ENCODE measurements around the gene CDH16.

The CDH16 gene

DNA sequence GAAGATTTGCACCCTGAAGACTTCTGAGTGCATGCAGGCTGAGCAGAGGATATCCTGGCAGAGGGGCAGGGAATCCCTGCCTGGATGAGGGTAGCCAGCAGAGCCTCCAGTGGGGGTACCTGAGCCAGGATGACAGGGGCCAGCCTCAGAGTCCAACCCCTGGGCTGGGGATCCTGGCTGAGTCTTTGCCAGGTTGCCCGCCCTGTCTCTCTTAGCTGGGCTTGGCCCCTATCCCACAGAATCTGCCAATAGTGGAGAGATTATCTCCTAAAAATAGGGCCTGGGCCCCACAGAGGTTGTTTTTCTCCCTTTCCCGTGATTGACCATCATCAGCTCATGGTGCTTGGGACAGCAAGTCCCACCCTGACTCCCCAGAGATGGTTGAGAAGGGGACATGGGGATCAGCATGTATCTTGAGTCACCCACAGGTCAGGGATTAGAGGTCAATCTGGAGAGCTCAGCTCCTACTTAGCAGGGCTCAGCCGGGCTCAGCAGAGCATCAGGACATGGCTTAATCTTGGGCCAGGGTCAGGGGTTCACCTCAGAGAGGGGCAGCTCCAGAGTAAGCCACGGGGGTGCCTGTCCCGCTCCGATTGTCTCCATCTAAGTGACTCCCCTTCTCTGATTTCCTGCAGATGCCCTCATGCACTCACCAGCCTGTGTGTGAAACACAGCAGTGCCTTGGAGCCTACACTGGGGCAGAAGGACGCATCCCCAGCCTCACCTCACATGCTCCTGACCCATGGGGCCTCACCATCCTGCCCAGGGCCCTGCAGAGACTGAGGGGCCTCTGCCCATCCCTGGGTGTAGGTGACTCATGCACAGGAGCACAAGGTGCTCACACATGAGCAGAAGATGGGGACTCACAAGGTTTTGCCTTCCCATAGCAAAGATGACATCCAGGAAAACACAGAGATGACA, 11.5 kb downstream of the CDH16 start:
- no peak for FAIRE-seq
- TF ChIP-seq PAX5 (IDR thresholded peaks at IDR 0.05; ENCODE audit: insufficient read depth, low read length, severe bottlenecking), result no peak
- TF ChIP-seq POLR2A (IDR thresholded peaks at IDR 0.05; ENCODE audit: low read depth, low read length), result no peak
- no peak for TF ChIP-seq TAF1 (IDR thresholded peaks at IDR 0.05; ENCODE audit: low read depth, low read length)
- no peak for TF ChIP-seq POU2F2 (IDR thresholded peaks at IDR 0.05; ENCODE audit: low read depth, low read length)
- TF ChIP-seq SPI1 (IDR thresholded peaks at IDR 0.05; ENCODE audit: low read depth, low read length), result no peak
- TF ChIP-seq POLR2AphosphoS5 (IDR thresholded peaks at IDR 0.05; ENCODE audit: low read depth, low read length), result no peak
- no peak for DNase-seq (ENCODE audit: insufficient read length, low spot score)

DNA sequence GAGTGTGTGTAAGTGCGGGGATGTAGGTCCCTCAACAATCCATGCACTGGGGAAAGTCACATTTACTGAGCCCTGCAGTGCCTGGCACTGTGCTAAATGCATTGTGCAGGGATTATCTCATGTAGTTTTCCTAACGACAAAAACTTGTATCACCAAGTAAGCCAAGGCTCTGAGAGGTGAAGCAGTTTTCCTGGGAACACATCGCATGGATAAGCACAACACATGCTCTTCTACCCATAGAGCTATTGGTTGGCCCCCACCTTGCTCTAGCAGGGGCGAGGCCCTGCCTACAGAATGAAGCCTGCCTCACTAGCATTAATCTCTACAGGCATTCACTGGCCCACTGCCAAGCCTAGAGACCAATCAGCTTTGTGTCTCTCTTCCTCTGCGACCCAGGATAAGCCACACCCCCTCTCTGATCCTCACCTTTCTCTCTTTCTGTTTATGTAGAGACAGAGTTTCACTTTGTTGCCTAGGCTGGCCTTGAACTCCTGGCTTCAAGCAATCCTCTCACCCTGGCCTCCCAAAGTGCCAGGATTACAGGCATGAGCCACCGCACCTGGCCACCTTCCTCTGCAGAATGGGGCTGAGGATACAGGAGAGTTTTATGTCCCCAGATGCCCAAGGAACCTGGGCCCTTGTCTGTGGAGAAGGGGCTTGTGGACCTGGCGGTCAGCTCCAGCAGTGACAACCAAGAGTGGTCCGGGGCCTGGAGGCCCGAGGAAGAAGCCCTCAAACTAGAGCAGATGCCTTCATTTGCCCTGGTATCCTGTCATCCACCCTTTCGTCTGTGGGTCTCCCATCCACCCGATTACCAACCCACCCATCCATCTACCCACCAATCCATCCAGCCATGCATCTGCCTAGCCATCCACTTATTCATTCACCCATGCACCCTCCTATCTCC, 12.8 kb downstream of the CDH16 start:
- DNase-seq (ENCODE audit: insufficient read length, low spot score) (peak; percentile 58), FAIRE-seq (peak; percentile 51)
- TF ChIP-seq TAF1 (IDR thresholded peaks at IDR 0.05; ENCODE audit: low read depth, low read length), result no peak
- TF ChIP-seq POLR2A (IDR thresholded peaks at IDR 0.05; ENCODE audit: low read depth, low read length), result no peak
- TF ChIP-seq PAX5 (IDR thresholded peaks at IDR 0.05; ENCODE audit: insufficient read depth, low read length, severe bottlenecking), result no peak
- TF ChIP-seq SPI1 (IDR thresholded peaks at IDR 0.05; ENCODE audit: low read depth, low read length), result no peak
- TF ChIP-seq POLR2AphosphoS5 (IDR thresholded peaks at IDR 0.05; ENCODE audit: low read depth, low read length), result no peak
- TF ChIP-seq POU2F2 (IDR thresholded peaks at IDR 0.05; ENCODE audit: low read depth, low read length), result no peak

DNA sequence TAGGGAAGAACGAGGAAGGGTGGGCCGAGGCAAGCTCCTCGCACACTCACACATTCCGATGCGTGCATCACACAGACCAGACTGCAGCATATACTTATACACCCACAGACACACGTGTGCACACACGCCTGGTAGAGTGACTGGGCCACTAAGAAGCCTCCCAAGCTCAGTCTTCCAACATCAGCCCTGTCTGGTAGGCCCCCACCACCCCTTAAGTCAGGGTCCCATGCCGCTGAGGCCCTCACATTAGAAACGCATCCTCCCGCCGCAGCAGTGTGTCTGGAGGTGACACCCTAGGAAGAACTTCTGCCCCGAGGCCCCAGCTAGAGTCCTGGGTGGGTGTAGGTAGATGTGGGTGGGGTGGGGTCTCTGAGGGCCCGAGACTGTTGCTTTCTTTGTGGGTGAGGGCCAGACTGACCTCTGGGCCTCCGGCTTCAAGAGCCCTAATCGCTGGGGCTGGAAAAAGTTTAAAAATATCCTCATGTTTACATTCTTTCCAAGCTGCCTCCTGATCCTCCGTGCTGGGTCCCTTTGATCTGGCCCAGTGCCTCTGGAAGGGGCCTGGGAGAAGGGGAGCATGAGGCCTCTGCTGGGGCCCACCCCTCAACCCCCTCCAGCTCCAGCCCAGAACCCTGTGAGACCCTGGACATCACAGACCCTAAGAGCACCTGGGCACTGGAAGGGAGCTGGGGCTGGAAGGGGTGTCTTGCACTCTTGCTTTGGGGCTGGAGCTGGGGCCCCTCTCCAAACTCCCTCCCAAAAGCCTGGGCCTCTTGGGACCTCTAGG, 13.6 kb downstream of the CDH16 start:
- TF ChIP-seq POLR2AphosphoS5 (IDR thresholded peaks at IDR 0.05; ENCODE audit: low read depth, low read length) (no peak), PAX5 (IDR thresholded peaks at IDR 0.05; ENCODE audit: insufficient read depth, low read length, severe bottlenecking) (no peak), POU2F2 (IDR thresholded peaks at IDR 0.05; ENCODE audit: low read depth, low read length) (no peak), SPI1 (IDR thresholded peaks at IDR 0.05; ENCODE audit: low read depth, low read length) (no peak), TAF1 (IDR thresholded peaks at IDR 0.05; ENCODE audit: low read depth, low read length) (no peak)
- FAIRE-seq, result no peak
- DNase-seq (ENCODE audit: insufficient read length, low spot score), result peak; percentile 11

DNA sequence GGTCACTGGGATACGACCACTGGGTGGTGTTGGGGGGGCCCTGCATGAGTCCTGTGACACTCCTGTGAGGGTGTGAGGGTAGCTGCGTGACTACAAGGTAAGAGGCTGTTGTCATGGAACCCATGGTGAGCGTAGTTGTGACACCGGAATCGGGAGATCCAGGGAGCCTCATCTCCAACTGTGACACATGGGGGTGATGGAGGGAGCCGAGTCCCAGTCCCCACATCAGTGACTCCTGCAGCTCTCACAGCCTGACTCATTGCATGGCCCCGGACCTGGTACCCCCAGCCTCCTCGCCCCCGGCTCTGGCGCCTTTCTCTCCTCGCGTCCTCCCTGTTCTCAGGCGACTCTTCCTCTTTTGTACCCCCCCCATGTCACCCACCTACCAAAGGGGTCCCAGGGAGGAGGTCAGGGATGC, 14.2 kb downstream of the CDH16 start:
- no peak for TF ChIP-seq SPI1 (IDR thresholded peaks at IDR 0.05; ENCODE audit: low read depth, low read length)
- TF ChIP-seq POLR2A (IDR thresholded peaks at IDR 0.05; ENCODE audit: low read depth, low read length), result no peak
- no peak for TF ChIP-seq PAX5 (IDR thresholded peaks at IDR 0.05; ENCODE audit: insufficient read depth, low read length, severe bottlenecking)
- no peak for TF ChIP-seq POU2F2 (IDR thresholded peaks at IDR 0.05; ENCODE audit: low read depth, low read length)
- FAIRE-seq (no peak), DNase-seq (ENCODE audit: insufficient read length, low spot score) (peak; percentile 7)

DNA sequence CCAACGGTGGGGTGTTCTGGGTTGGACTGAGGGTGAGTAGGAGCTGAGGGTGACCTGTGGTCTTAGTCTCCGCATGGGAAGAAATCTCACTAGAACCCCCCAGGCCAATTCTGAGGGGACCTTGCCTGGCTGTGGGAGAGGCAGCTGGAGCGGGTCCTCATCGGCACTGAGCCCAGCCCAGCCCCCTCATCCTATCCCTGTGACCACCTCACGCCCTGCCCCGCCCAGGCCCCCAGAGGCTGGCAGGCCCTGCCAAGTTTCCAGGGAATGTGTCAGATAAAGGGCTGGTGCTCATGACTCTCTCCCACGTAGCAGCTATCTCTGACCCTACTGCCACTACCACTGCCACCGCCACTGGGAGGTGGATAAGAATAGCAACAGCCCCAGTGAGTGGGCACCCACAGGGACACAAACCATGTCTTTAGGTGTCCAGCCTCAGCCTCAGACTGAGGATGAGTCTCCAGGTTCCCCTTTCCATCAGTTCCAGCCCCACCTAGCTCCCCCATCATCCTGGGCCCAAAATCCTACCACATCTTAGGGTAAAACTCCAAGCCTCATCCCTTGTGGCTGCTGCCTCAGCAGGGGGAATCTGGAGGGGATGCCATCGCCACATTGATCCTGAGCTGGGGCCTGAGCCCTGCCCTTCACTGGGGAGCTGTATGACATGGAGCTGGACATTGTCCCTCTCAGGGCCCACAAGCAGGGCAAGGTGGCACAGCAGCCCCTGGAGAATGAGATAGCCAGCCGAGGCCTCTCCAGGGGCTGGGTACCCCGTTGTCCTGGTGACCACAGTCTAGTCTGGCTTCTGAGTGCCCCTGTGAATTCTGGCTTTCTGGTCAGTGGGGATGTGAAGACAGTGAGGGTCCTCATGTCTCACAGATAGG, 14.9 kb downstream of the CDH16 start:
- DNase-seq (ENCODE audit: insufficient read length, low spot score), result peak; percentile 6
- TF ChIP-seq TAF1 (IDR thresholded peaks at IDR 0.05; ENCODE audit: low read depth, low read length) (no peak), PAX5 (IDR thresholded peaks at IDR 0.05; ENCODE audit: insufficient read depth, low read length, severe bottlenecking) (no peak), SPI1 (IDR thresholded peaks at IDR 0.05; ENCODE audit: low read depth, low read length) (no peak), POLR2A (IDR thresholded peaks at IDR 0.05; ENCODE audit: low read depth, low read length) (no peak), POU2F2 (IDR thresholded peaks at IDR 0.05; ENCODE audit: low read depth, low read length) (no peak), POLR2AphosphoS5 (IDR thresholded peaks at IDR 0.05; ENCODE audit: low read depth, low read length) (no peak)
- FAIRE-seq, result no peak

DNA sequence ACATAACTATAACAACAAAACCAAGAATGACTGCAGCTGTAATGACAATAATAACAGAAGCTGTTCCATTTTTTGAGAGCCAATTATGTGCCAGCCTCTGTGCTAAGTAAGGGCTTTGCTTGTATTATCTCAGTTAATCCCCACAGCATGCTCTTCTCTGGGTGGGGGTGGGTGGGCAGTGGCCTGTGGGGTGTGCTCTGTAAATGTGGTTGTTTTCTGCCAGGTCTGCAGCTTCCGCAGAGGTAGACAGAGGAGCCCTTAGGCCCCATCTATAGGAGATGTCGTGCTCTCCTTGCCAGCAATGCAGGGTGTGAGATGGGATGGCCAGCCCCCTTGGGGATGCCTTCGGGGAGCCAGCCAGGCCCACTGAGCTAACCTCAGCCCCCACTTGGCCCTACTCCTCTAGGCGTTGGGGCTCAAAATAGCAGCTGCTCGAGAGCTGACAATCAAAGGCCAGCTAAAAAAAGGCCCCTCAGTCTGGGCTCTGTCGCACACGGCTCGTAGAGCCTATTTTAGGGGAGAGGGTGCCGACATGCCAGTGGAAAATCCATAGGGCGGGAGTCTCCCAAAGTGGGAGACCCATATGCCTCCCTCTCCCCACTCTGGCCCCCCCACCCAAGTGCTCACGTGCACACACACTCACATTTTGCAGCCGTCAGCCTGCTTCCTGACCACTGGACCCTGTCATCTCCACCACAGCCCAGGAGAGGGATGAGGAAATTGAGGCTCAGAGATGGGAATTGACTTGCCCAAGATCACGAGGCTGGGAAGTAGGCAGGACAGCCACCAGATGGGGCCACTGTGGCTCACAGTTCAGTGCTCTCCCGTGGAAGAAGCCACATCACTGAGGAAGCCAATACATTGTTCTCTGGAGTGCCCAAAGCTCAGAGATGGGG, 15.8 kb downstream of the CDH16 start:
- DNase-seq (ENCODE audit: insufficient read length, low spot score) (peak; percentile 5), FAIRE-seq (no peak)
- TF ChIP-seq TAF1 (IDR thresholded peaks at IDR 0.05; ENCODE audit: low read depth, low read length) (no peak), SPI1 (IDR thresholded peaks at IDR 0.05; ENCODE audit: low read depth, low read length) (no peak), PAX5 (IDR thresholded peaks at IDR 0.05; ENCODE audit: insufficient read depth, low read length, severe bottlenecking) (no peak), POLR2A (IDR thresholded peaks at IDR 0.05; ENCODE audit: low read depth, low read length) (no peak), POU2F2 (IDR thresholded peaks at IDR 0.05; ENCODE audit: low read depth, low read length) (no peak), POLR2AphosphoS5 (IDR thresholded peaks at IDR 0.05; ENCODE audit: low read depth, low read length) (no peak)

DNA sequence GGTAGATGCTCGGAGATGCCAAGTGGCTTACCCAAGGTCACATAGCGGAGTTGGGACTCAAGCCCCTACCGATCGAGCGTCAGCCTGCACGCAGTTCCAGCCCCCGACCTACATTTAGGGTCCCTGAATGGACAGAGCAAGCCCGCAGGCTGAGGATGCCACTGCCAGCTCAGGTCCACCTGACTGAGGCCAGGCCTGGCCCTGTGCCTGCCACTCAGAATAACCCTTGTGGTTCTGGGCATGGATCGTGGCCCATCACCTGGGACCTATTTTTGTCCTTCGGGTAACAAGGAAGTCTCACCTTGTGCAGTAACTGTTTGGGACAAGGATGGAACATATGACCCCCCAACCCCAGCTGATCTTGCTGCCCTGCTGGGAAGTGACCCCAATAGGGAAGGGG, 17.1 kb downstream of the CDH16 start:
- no peak for FAIRE-seq
- peak; percentile 4 for DNase-seq (ENCODE audit: insufficient read length, low spot score)
- TF ChIP-seq SPI1 (IDR thresholded peaks at IDR 0.05; ENCODE audit: low read depth, low read length), result no peak
- no peak for TF ChIP-seq POLR2AphosphoS5 (IDR thresholded peaks at IDR 0.05; ENCODE audit: low read depth, low read length)
- TF ChIP-seq TAF1 (IDR thresholded peaks at IDR 0.05; ENCODE audit: low read depth, low read length), result no peak
- TF ChIP-seq POLR2A (IDR thresholded peaks at IDR 0.05; ENCODE audit: low read depth, low read length), result no peak
- TF ChIP-seq POU2F2 (IDR thresholded peaks at IDR 0.05; ENCODE audit: low read depth, low read length), result no peak
- no peak for TF ChIP-seq PAX5 (IDR thresholded peaks at IDR 0.05; ENCODE audit: insufficient read depth, low read length, severe bottlenecking)

All from GM12891 (cell line).